ENCODE results near the gene GNG3.
"Not testable (repeated sequence)": the region's sequence is repeated elsewhere in the genome, so short reads cannot be mapped to it uniquely, and the experiment has no call there.

The GNG3 gene

DNA sequence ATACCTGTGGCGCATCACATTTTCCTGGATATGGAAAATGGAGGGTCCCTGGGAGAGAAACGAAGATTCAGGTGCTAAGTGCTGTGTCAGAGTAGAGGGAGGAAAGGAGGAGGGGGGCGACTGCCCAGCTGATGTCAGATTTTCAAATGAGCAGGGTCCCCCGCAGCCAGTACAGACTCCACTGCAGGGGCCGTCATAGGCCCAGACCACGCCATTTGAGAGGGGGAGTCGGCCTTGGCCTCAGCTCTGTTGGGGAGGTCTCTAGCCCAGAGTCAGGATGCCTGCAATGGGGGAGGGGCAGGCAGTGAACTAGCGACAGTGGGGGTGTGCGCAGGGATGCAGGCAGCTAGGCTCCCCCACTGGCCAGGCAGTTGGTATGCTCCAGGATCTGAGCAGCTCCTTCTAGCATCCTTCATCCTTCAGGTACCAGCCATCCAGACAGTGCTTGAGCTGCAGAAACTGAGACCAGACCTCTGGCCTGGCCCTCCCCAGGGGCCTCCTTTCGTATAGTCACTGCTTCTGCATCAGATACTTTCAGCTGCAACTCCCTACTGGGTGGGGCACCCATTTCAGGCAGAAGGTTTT, at the start of gene GNG3, which contains the start of gene BSCL2:
TSS of gene GNG3 (plus strand) at position 400 of the 585 bp plus-strand sequence. CDS start 620 bp downstream, outside the sequence.
TSS of gene BSCL2 (minus strand) at position 148 of the 585 bp plus-strand sequence. CDS start 229 bp downstream, outside the sequence.
- DNase-seq (ENCODE audit: low read depth), result no peak

DNA sequence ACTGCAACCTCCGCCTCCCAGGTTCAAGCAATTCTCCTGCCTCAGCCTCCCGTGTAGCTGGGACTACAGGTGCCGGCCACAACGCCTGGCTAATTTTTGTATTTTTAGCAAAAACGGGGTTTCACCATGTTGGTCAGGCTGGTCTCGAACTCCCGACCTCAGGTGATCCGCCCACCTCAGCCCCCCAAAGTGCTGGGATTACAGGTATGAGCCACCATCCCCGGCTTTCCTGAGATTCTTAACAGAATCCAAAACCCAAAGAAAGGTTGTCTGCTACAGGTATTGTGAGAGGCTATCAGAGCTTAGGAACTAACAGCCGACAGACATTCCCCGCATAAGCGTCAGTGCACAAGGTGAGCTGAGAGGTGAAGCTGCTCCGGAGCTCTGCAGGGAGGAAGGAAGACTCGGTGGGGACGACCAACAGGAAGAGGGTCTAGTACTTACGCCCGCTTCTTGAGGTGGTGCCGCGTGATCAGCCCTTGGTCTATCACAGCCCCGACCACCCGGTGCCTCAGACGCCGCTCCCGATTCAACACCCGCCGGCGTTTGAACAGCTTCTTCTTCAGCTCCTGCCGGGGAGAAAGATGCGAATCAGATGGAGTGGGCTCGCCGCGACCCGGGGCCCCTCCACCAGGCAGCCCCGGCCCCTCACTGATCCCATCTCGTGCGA, 42.9 kb upstream of the GNG3 start:
- DNase-seq (ENCODE audit: low read depth), result no peak

DNA sequence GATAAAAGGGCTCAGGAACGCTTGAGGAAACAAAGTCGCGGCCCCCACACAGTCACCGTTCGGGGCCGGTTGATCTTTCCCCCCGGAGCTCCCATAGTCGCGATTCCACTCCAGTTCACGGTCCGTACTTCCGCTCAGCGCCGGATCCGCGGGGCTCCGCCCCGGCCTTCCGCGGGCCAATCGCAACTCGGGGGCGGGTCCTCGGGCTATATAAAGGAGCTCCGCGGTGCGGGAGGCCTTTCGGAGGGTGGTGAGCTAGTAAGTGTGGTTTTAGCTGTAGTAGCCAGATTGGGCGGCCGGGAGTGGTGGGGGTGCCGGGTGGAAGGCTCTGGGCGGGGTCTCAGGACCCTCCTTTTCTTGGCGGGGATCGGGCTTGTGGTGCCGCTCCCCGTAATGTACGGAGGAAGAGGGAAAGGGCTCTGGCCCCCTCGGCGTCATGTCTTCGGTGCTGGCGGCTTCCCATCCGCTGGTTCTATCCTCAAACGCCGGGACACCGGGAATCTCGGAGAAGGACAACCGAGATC, 42.3 kb upstream of the GNG3 start, which contains the start of the genes C11orf98 and CSKMT:
TSS of gene C11orf98 (minus strand) at position 136 of the 524 bp plus-strand sequence. CDS start at position 95, 41 bp downstream.
TSS of gene CSKMT (plus strand) at position 238 of the 524 bp plus-strand sequence. CDS start 568 bp downstream, outside the sequence.
- DNase-seq (ENCODE audit: low read depth), result peak; percentile 65

DNA sequence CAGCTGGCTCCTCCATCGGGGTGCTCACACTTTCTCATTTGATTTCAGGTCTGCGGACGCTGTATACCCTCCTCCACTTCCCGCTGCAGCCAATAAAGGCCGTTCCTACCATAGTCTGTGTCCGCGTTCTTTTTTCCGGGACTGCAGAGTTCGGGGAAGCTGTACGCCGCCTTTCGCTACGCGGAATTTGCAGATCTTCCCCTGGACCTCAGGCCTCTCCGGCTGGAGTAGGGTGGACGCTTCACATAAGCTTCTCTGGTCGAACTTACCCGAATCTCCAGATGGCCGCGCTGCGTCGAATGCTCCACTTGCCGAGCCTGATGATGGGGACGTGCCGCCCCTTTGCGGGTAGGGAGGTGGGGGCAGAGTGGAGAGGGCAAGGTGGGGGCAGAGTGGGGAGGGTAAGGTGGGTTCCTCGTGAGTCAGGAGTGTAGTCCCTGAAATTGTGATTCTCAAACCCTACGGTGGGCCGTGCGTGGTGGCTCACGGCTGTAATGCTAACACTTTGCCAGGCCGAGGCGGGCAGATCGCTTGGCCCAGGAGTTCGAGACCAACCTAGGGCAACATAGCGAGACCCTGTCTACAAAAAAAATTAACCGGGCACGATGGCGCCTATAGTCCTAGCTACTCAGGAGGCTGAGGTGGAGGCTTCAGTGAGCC, 41.7 kb upstream of the GNG3 start:
- DNase-seq (ENCODE audit: low read depth), result peak; percentile 22

DNA sequence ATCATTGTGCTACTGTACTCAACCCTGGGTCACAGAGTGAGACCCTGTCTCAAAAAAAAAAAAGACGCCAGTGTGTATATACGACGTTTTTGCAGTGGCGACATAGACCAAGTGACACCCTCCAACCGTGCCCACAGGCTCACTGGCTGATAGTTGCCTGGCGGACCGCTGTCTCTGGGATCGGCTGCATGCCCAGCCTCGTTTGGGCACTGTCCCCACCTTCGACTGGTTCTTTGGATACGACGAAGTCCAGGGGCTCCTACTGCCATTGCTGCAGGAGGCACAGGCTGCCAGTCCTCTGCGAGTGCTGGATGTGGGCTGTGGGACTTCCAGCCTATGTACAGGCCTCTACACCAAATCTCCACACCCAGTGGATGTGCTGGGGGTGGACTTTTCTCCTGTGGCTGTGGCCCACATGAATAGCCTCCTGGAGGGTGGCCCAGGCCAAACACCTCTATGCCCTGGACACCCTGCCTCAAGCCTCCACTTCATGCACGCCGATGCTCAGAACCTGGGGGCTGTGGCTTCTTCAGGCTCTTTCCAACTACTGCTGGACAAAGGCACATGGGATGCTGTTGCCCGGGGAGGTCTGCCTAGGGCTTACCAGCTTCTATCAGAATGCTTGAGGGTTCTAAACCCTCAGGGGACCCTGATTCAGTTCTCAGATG, 41.1 kb upstream of the GNG3 start:
- DNase-seq (ENCODE audit: low read depth), result no peak

DNA sequence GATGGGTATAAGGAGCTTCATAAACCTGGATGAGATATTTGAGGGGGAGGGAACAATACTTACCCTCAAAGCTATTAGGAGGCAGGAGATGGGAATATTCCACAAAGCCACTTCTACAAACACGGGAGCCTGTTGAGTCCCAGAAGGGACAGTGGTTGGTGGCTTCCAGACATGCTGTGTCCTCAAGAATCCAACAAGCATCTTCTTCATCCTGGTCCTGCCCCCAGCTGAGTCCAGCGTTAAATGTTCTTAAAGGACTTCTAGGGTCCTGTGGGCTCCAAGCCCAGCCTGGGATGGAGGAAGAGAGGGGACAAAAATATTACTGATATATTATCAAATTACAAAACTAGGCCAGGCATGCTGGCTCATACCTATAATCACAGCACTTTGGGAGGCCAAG, 40.0 kb upstream of the GNG3 start:
- DNase-seq (ENCODE audit: low read depth), result no peak

DNA sequence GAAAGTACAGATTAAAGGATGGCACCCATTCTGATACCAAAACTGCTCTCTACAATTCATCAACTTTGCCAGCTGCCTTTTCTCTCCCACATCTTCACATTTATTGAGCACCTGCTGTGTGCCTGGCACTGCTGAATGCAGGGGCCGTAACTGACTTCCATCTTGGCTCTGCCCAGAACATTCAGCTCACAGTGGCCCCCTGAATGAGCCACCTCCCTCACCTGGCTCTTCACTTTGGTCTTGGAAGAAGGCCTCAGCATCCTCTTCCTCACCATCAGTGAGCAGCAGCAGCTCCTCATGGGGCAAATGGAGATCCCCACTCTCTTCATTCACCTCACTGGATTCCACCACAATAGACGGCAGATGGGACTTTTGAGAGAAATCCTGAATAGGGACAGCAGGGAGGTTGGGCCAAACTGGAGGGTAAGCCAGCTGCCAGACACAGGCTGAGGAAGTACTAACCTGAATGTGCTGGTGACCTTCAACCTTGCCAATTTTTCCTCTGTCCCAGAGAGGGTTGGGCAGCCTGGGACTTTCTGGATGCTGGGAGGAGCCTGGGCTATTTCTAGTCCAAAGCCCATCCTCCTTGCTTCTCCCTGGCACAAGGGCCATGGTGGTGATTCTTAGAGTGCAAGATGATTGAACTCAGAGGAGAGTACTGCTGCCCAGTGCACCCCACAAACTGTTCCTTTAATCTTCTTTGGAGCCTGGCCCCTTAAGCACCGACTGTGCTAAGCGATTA, 37.9 kb upstream of the GNG3 start:
- DNase-seq (ENCODE audit: low read depth), result no peak

DNA sequence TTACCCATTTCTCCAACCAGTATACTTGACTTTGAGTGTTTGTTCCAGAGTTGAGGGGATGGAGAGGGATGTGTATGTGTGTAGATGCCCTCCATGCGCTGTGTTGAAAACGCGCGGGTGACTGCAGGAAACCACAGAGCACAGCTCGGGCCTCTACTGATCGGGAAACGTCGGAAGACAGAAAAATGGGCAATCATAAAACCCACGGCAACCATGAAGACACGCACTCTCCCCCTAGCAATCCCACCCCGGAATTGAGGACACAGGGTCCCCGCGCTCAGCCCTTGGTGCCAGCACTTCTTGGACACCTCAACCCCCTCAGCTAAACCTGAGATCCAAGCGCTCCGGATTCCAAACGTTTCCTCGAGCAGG, 36.3 kb upstream of the GNG3 start:
- no peak for DNase-seq (ENCODE audit: low read depth)

DNA sequence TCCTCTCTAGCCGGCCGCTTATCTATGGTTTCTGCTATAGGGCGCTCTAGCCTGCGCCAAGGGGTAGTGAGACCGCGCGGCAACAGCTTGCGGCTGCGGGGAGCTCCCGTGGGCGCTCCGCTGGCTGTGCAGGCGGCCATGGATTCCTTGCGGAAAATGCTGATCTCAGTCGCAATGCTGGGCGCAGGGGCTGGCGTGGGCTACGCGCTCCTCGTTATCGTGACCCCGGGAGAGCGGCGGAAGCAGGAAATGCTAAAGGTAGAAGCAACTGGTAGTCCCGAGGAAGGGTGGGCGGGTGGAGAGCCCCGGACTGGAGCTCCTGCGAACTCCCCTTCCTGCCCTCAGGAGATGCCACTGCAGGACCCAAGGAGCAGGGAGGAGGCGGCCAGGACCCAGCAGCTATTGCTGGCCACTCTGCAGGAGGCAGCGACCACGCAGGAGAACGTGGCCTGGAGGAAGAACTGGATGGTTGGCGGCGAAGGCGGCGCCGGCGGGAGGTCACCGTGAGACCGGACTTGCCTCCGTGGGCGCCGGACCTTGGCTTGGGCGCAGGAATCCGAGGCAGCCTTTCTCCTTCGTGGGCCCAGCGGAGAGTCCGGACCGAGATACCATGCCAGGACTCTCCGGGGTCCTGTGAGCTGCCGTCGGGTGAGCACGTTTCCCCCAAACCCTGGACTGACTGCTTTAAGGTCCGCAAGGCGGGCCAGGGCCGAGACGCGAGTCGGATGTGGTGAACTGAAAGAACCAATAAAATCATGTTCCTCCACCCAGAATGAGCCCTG, 35.7 kb upstream of the GNG3 start, which contains the start of the genes LBHD1 and UQCC3:
TSS of gene LBHD1 (minus strand) at position 660 of the 782 bp plus-strand sequence. CDS start 2,236 bp downstream, outside the sequence.
TSS of gene UQCC3 (plus strand) at position 66 of the 782 bp plus-strand sequence. CDS start at position 139, 73 bp downstream.
- DNase-seq (ENCODE audit: low read depth), result peak; percentile 47

DNA sequence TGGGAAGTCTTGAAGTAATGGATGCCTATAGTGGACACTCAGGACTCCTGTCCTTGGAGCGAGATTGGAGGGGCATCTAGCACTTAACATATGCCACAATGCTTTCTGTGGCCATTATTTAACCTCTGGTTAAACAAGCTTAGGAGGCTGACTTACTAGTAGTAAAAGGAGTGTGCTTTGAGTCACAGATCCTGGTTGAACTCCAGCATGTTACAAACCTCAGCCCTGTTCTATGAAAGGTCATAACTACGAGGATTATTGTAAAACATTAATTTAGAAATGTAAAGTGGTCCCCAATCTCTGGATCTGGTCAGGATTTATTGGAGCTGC, 34.3 kb upstream of the GNG3 start:
- no peak for DNase-seq (ENCODE audit: low read depth)

DNA sequence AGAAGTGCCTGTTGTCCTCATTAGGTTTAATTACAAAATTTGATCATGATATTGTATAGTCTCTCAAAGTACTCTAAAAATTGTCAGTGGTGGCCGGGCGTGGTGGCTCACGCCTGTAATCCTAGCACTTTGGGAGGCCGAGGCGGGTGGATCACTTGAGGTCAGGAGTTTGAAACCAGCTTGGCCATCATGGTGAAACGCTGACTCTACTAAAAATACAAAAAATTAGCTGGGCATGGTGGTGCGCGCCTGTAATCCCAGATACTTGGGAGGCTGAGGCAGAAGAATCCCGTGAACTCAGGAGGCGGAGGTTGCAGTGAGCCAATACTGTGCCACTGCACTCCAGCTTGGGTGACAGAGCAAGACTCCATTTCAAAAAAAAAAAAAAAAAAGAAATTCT, 32.1 kb upstream of the GNG3 start:
- not testable (repeated sequence) for DNase-seq (ENCODE audit: low read depth)

DNA sequence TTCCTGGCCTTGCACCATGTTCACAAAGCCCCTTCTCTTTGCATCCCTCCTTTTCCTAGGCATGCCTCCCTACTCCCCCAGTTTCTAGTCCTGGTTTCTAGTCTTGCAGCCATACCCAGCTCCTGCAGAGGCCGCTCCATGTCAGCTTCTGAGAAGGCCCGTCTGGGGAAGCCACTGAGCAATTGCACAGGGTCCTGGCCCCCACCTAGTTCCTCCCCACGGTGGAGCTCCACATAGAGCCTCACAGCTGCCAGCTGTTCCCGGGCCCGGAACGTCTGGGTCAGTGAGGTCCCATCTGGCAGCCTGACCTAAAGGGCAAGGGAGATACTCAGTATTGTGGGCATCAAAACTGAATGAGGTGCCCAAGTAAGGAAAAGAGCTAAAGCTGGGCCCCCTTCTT, 30.8 kb upstream of the GNG3 start:
- DNase-seq (ENCODE audit: low read depth), result no peak

DNA sequence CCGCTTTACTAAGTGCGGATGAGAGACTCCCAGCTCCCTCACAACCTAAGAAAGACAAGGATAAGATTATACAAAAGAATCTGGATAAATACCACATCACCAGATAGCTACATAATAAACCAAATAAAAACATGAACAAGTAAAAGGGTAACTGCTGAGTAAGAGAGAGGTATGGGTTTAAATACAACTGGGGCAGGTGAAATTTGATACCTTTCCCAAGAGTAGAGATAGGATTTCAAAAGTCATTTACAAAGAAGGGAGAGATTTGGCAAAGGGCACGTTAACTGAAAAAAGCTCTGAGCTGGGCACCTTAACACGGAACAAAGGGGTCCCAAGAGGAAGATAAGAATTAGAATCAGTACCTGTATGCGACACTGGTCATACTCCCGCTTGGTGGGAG, 30.3 kb upstream of the GNG3 start:
- no peak for DNase-seq (ENCODE audit: low read depth)

DNA sequence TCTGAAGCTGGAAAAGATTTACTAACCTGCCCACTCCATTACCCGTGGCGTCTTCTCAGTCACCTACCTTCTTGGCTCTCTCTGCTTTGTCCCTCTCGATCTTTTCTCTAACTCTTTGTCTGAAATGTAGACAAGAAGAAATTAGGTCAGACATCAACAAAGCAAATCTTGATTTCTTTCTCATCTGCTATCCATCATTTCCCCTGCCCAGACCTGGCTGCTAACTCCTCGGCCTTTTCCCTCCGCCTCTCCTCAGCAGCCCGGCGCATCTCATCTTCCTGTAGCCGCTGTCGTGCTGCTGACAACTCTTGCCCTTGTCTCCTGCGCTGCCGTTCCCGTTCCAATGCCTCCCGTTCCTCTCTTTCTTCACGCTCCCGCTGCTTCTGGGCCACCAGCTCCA, 29.8 kb upstream of the GNG3 start:
- DNase-seq (ENCODE audit: low read depth), result no peak

DNA sequence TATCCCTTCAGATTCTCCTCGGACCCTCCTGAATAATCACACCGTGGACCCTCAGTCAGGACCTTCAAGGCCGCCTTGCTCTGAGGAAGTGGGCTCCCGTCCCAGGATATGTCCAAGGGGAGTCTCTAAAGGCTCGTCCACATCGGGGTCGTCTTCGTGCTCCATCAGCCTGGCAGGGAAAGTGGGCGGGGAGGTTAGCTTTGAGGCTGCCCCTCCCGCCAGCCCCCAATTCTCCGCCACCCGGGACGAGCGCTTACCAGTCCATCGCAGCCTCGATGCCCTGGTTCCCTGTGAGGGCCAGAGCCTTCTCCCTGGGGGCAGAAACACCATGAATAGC, 29.1 kb upstream of the GNG3 start:
- DNase-seq (ENCODE audit: low read depth), result no peak

DNA sequence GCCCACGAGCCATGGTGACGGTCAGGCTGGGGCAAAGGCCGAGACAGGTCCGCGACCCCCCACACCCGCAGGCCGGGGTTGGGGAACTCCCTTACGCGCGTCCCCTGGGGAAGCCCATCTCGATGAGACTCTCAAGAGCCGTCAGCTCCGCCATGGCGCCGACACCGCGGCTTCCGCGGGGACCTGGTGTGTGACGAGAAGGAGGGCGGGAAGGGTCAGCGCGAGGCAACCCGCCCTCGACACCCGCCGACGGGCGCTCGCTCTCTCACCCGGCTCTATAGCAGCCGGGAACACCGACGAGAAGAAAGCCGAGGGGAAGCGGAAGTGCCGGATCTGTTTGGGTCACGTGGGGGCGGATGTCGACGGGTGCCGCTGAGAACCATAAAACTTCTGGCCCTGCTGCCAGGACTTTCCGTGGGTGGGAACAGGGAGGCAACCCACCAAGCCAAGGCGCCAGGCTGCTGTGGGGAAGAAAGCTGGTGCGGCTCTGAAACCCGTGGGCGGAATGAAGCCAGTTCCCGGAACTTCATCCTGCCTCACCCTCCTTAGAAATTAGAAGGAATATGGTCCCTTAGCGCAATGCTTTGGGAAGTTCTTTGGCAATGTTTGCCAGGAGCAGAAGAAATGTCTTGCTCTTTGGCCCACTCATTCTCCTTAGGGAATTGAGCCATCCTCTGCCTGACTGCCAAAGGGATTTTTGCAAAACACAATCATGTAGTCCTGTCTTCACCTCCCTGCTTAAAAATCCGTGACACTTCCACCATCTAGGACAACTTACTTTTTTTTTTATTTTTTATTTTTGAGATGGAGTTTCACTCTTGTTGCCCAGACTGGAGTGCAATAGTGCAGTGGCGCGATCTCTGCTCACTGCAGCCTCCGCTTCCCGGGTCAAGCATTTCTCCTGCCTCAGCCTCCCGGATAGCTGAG, 28.4 kb upstream of the GNG3 start, which contains the start of gene UBXN1:
TSS of gene UBXN1 (minus strand) at position 304 of the 927 bp plus-strand sequence. CDS start at position 154, 150 bp downstream.
- DNase-seq (ENCODE audit: low read depth), result peak; percentile 94

DNA sequence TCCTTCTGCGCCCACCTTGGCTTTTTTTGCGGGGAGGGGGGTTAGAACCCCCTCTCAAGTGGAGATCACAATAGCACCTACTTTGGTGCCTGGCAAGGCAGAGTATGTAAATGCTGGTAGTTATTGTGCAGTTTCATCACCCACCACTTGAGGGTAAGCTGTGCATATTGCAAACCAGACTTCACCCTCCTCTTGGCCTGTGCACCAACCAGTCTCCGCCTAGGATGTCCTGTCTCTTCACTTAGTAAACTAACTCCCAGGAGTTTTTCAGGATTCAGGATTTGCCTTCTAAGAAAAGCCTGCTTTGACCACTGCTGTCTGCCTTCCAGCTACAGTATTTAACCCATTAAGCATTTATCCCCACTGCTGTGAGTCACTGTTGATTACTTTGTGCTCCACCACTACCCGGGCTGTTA, 26.6 kb upstream of the GNG3 start:
- DNase-seq (ENCODE audit: low read depth), result peak; percentile 65

DNA sequence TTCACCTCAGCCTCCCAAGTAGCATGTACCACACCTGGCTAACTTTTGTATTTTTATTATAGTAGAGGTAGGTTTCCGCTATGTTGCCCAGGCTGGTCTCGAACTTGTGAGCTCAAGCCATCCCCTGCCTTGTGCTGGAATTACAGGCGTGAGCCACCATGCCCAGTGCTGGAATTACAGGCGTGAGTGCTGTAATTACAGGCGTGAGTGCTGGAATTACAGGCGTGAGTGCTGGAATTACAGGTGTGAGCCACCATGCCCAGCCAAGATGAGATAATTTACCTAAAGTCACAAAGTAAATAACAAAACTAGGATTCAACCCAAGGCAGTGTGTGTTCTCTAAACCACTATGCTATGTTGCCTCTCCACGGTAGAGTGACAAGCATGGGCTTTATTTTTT, 25.0 kb upstream of the GNG3 start:
- no peak for DNase-seq (ENCODE audit: low read depth)

All from GM04503 (cell line).